Lower lobe of right lung (tissue), 2 donors: ENCODE results near the gene ATXN3. TPM values are rescaled to one million over a fixed set of nuclear protein-coding genes. Genes with fewer than 3 reads are reported as not detected.

ENCODE experiments used
- ATAC-seq, 2 donors: fragments of 200-7000 bp; cut with Tn5 transposase; one replicate each; pipeline ENCODE4 v1.9.1; 2020 to 2022; ENCODE audit warnings: mild to moderate bottlenecking in 2 of 2, moderate library complexity in 2 of 2
- DNase-seq: peaks from one replicate; pipeline ENCODE4 v3.0.0-alpha.2; 2020
- H3K27ac ChIP-seq: fragments of 200-600 bp; one replicate; pipeline ENCODE4 v1.8.0; 2022
- H3K27me3 ChIP-seq: fragments of 200-600 bp; one replicate; pipeline ENCODE4 v1.8.0; 2022; ENCODE audit warnings: low read depth
- H3K36me3 ChIP-seq: fragments of 200-600 bp; one replicate; pipeline ENCODE4 v1.8.0; 2022; ENCODE audit warnings: mild to moderate bottlenecking
- H3K4me1 ChIP-seq: fragments of 200-600 bp; one replicate; pipeline ENCODE4 v1.8.0; 2022
- H3K4me3 ChIP-seq: fragments of 200-600 bp; one replicate; pipeline ENCODE4 v1.8.0; 2022; ENCODE audit warnings: mild to moderate bottlenecking
- H3K9me3 ChIP-seq: fragments of 200-600 bp; one replicate; pipeline ENCODE4 v1.8.0; 2022
- CTCF ChIP-seq: fragments of 200-600 bp; IDR thresholded peaks from one replicate; pipeline ENCODE4 v1.8.0; 2022; ENCODE audit warnings: antibody characterized with exemption, mild to moderate bottlenecking
- intact Hi-C: fragments of 100-400 bp; cut with DNase I; formaldehyde crosslinking; loops from one replicate; pipeline ENCODE4 v1.11.0; 2022
- total RNA-seq: library from RNA; stranded (reverse); fragmentation: NEBNext Ultra II Directional; extraction: Animal tissue kit (Norgen Biotek cat#: 25700); gene quantifications from one replicate; pipeline ENCODE4 v1.2.1, GENCODE V29; 2021
- donor health status: DM: no; HTN: yes; CAD: no; lungs with severe emphysema.

The ATXN3 gene
- total RNA-seq, 1 donor from 2014 or later = 47.9 TPM

GRCh38 chr14:92040431-92041051 lies 65.8 kb downstream of the ATXN3 start:
- Histone ChIP-seq H3K4me3 (peak overlapping the region; percentile 88), H3K27ac (peak overlapping the region; percentile 99), H3K4me1 (peaks cover 41% of the 10 kb centered on the region), H3K36me3 (peaks cover 5% of the 10 kb centered on the region), H3K9me3 (no peaks in the 10 kb centered on the region), H3K27me3 (no peaks in the 10 kb centered on the region)
- TF ChIP-seq CTCF = no peak
- intact Hi-C loops = no loop called here
- ATAC-seq = peak; percentile 57 to 62
- no peak for DNase-seq

GRCh38 chr14:92039719-92040430 lies 66.5 kb downstream of the ATXN3 start, which contains the start of gene TRIP11:
TSS of gene TRIP11 (minus strand) at chr14:92040059. CDS start at chr14:92039685, 374 bp downstream.
- Histone ChIP-seq H3K27me3 (no peaks in the 10 kb centered on the region), H3K36me3 (peaks cover 5% of the 10 kb centered on the region), H3K27ac (peak within 1 kb of the TSS; percentile 99), H3K4me1 (peaks cover 46% of the 10 kb centered on the region), H3K9me3 (no peaks in the 10 kb centered on the region), H3K4me3 (peak within 1 kb of the TSS; percentile 88)
- TF ChIP-seq CTCF = no peak
- intact Hi-C loops = no loop called here
- ATAC-seq = peak; percentile 100
- peak; percentile 97 for DNase-seq

GRCh38 chr14:92039063-92039718 lies 67.2 kb downstream of the ATXN3 start:
- no peaks in the 10 kb centered on the region for H3K27me3 ChIP-seq
- peak overlapping the region; percentile 88 for H3K4me3 ChIP-seq
- H3K27ac ChIP-seq = peak overlapping the region; percentile 99
- ATAC-seq (peak; percentile 63 to 71), DNase-seq (no peak)
- intact Hi-C loops = no loop called here
- TF ChIP-seq CTCF = no peak
- peaks cover 46% of the 10 kb centered on the region for H3K4me1 ChIP-seq
- H3K9me3 ChIP-seq = no peaks in the 10 kb centered on the region
- peaks cover 5% of the 10 kb centered on the region for H3K36me3 ChIP-seq

GRCh38 chr14:92037989-92038388 lies 68.4 kb downstream of the ATXN3 start:
- no peaks in the 10 kb centered on the region for H3K9me3 ChIP-seq
- TF ChIP-seq CTCF = no peak
- ATAC-seq (no peak), DNase-seq (no peak)
- peaks cover 46% of the 10 kb centered on the region for H3K4me1 ChIP-seq
- no peaks in the 10 kb centered on the region for H3K27me3 ChIP-seq
- no peak overlapping the region for H3K27ac ChIP-seq
- intact Hi-C loops = no loop called here
- H3K36me3 ChIP-seq = peaks cover 2% of the 10 kb centered on the region
- peak overlapping the region; percentile 88 for H3K4me3 ChIP-seq

- H3K4me1 ChIP-seq = peaks cover 42% of the 10 kb centered on the region
- no peak overlapping the region for H3K4me3 ChIP-seq
- H3K9me3 ChIP-seq = no peaks in the 10 kb centered on the region
- H3K36me3 ChIP-seq = peaks cover 23% of the 10 kb centered on the region
- no peak overlapping the region for H3K27ac ChIP-seq
- ATAC-seq (no peak), DNase-seq (no peak)
- intact Hi-C loops = no loop called here
- TF ChIP-seq CTCF = no peak
- no peaks in the 10 kb centered on the region for H3K27me3 ChIP-seq
Observed at GRCh38 chr14:92035890-92036289, 70.5 kb downstream of the ATXN3 start.
